ENCODE measurements around the gene MACF1. TPM values are rescaled to one million over a fixed set of nuclear protein-coding genes. Genes with fewer than 3 reads are reported as not detected.

Gene MACF1
- polyA plus RNA-seq, 1 of the 3 experiments (the other 2 are of a cell fraction): 37.6 TPM

- Histone ChIP-seq H3K4me3 (ENCODE audit: low read depth in 2 of 2, low read length in 1 of 2) (no peak overlapping the region; a peak in 1 of 4 replicates), H3K4me1 (ENCODE audit: control insufficient read depth in 1 of 2, insufficient read depth in 2 of 2, low read depth in 1 of 2, low read length in 1 of 2) (peaks cover 5 to 68% of the 10 kb centered on the region in 2 experiments; a peak in 3 of 4 replicates), H3K27me3 (ENCODE audit: insufficient read depth) (no peaks in the 10 kb centered on the region), H3F3A (replicated peaks; ENCODE audit: insufficient read depth) (peaks cover 67% of the 10 kb centered on the region), H3K9ac (peak overlapping the region; percentile 77), H4K20me1 (ENCODE audit: insufficient read depth) (no peaks in the 10 kb centered on the region), H3K36me3 (replicated peaks in 1 of 2; ENCODE audit: control insufficient read depth in 1 of 2, insufficient read depth in 2 of 2, low read length in 1 of 2) (no peaks in the 10 kb centered on the region), H3K4me2 (peak overlapping the region; percentile 21), H3K79me2 (ENCODE audit: insufficient read depth) (peaks cover 86% of the 10 kb centered on the region), H3K9me3 (no peaks in the 10 kb centered on the region), H3K9me2 (no peaks in the 10 kb centered on the region), H2AFZ (ENCODE audit: low read depth) (no peak overlapping the region), H3K27ac (ENCODE audit: low read depth in 2 of 2, low read length in 1 of 2) (peak overlapping the region; percentile 14 to 99; a peak in 3 of 4 replicates)
- CTCF ChIA-PET: interaction anchor here (3.0 to 10.2 kb wide), 6 partner anchors 56 to 529 kb away, joined by 9 to 188 read pairs (median 73); no protein-coding TSS in a partner anchor
- POLR2A ChIA-PET: no interaction called here
- no peak for DNase-seq
- WGBS (ENCODE audit: low lambda C conversion rate): 79% methylated on average over 3 of the region's 3 CpGs
- no peak for TF ChIP-seq CTCF (IDR thresholded peaks at IDR 0.05)
- no peak for TF ChIP-seq RAD21 (IDR thresholded peaks at IDR 0.05; ENCODE audit: low read length)
- TF ChIP-seq ELF1 (IDR thresholded peaks at IDR 0.05): no peak
- no peak for TF ChIP-seq ZBTB33 (IDR thresholded peaks at IDR 0.05; ENCODE audit: borderline replicate concordance, low read depth)
Measured at GRCh38 chr1:39190096-39190495, 14.4 kb upstream of the MACF1 start.

- Histone ChIP-seq H3K79me2 (ENCODE audit: insufficient read depth) (peaks cover 86% of the 10 kb centered on the region), H3K4me2 (peak overlapping the region; percentile 70; the same call in 1 of the 2 replicates), H3K4me1 (ENCODE audit: control insufficient read depth in 1 of 2, insufficient read depth in 2 of 2, low read depth in 1 of 2, low read length in 1 of 2) (peaks cover 10 to 65% of the 10 kb centered on the region in 2 experiments), H3K9ac (peak overlapping the region; percentile 65), H3K9me2 (no peaks in the 10 kb centered on the region), H3K4me3 (ENCODE audit: low read depth in 2 of 2, low read length in 1 of 2) (no peak overlapping the region), H3K9me3 (no peaks in the 10 kb centered on the region), H4K20me1 (ENCODE audit: insufficient read depth) (no peaks in the 10 kb centered on the region), H2AFZ (ENCODE audit: low read depth) (no peak overlapping the region), H3K27ac (ENCODE audit: low read depth in 2 of 2, low read length in 1 of 2) (peak overlapping the region; percentile 75 to 99; a peak in 3 of 4 replicates), H3F3A (replicated peaks; ENCODE audit: insufficient read depth) (peaks cover 65% of the 10 kb centered on the region), H3K36me3 (replicated peaks in 1 of 2; ENCODE audit: control insufficient read depth in 1 of 2, insufficient read depth in 2 of 2, low read length in 1 of 2) (no peaks in the 10 kb centered on the region), H3K27me3 (ENCODE audit: insufficient read depth) (no peaks in the 10 kb centered on the region)
- ChIA-PET POLR2A (no interaction called here), CTCF (interaction anchor here (0.6 to 10.2 kb wide), 6 partner anchors 10 to 344 kb away, joined by 3 to 188 read pairs (median 70); partner anchors contain the start of gene MACF1)
- WGBS (ENCODE audit: low lambda C conversion rate): 69% methylated on average over 8 of the region's 8 CpGs
- DNase-seq: no peak
- TF ChIP-seq NRF1 (IDR thresholded peaks at IDR 0.05; ENCODE audit: low read depth, low read length) (no peak), SIN3A (IDR thresholded peaks at IDR 0.05; ENCODE audit: borderline replicate concordance, low read depth, low read length) (no peak), MAX (IDR thresholded peaks at IDR 0.05; ENCODE audit: low read depth) (no peak), SMC3 (IDR thresholded peaks at IDR 0.05; ENCODE audit: low read depth, low read length) (no peak), REST (IDR thresholded peaks at IDR 0.05; ENCODE audit: low read depth, low read length) (no peak), EZH2phosphoT487 (IDR thresholded peaks at IDR 0.05; ENCODE audit: borderline replicate concordance, low read depth) (no peak), ZBTB33 (IDR thresholded peaks at IDR 0.05; ENCODE audit: borderline replicate concordance, low read depth) (no peak), FOSL2 (IDR thresholded peaks at IDR 0.05; ENCODE audit: borderline replicate concordance, low read depth) (no peak), IRF3 (IDR thresholded peaks at IDR 0.05; ENCODE audit: low read depth, low read length) (no peak), FOXJ3 (CRISPR knock-in tag; IDR thresholded peaks at IDR 0.05) (no peak)
Measured at GRCh38 chr1:39194398-39195051, 10.0 kb upstream of the MACF1 start.

Data from SK-N-SH (cell line).